GM13977 (cell line): ENCODE data around the gene COL26A1.
"Not testable (repeated sequence)": the region's sequence is repeated elsewhere in the genome, so short reads cannot be mapped to it uniquely, and the experiment has no call there.

Source experiments
- DNase-seq: peaks from one replicate; pipeline ENCODE4 v3.0.0; 2012; ENCODE audit warnings: low spot score
- in situ Hi-C: fragments of 300-500 bp; cut with MboI; formaldehyde crosslinking; loops from one replicate; pipeline ENCODE4 v1.12.0; 2022; ENCODE audit warnings: low sequenced_read_pairs, low pct_unique_long_range_greater_than_20kb, mixed read lengths, inconsistent platforms; ENCODE audit not compliant: unreplicated experiment
- TF ChIP-seq, protein P1 (sequence below): IDR thresholded peaks from 2 replicates; pipeline ENCODE4 v1.5.1; 2012; ENCODE audit warnings: mild to moderate bottlenecking, control low read depth; ENCODE audit not compliant: insufficient read depth; ENCODE audit errors: extremely low read depth, missing control alignments

The COL26A1 gene

DNA sequence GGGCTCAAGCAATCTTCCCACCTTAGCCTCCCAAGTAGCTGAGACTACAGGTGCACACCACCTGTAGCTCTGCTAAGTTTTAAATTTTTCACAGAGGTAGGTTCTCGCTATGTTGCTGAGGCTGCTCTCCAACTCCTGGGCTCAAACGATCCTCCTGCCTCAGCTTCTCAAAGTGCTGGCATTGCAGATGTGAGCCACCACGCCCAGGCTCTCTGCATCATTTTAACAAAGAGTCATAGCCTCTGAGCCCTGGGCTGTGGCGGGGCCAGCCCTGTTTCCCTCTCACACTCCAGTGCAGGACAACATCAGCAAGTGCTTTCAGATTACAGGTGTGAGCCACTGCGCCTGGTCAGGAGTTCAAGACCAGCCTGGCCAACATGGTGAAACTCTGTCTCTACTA is 102.5 kb downstream of the COL26A1 start:
- in situ Hi-C loops: no loop called here
- DNase-seq: no peak
- TF ChIP-seq, protein P1, sequence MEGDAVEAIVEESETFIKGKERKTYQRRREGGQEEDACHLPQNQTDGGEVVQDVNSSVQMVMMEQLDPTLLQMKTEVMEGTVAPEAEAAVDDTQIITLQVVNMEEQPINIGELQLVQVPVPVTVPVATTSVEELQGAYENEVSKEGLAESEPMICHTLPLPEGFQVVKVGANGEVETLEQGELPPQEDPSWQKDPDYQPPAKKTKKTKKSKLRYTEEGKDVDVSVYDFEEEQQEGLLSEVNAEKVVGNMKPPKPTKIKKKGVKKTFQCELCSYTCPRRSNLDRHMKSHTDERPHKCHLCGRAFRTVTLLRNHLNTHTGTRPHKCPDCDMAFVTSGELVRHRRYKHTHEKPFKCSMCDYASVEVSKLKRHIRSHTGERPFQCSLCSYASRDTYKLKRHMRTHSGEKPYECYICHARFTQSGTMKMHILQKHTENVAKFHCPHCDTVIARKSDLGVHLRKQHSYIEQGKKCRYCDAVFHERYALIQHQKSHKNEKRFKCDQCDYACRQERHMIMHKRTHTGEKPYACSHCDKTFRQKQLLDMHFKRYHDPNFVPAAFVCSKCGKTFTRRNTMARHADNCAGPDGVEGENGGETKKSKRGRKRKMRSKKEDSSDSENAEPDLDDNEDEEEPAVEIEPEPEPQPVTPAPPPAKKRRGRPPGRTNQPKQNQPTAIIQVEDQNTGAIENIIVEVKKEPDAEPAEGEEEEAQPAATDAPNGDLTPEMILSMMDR: no peak

DNA sequence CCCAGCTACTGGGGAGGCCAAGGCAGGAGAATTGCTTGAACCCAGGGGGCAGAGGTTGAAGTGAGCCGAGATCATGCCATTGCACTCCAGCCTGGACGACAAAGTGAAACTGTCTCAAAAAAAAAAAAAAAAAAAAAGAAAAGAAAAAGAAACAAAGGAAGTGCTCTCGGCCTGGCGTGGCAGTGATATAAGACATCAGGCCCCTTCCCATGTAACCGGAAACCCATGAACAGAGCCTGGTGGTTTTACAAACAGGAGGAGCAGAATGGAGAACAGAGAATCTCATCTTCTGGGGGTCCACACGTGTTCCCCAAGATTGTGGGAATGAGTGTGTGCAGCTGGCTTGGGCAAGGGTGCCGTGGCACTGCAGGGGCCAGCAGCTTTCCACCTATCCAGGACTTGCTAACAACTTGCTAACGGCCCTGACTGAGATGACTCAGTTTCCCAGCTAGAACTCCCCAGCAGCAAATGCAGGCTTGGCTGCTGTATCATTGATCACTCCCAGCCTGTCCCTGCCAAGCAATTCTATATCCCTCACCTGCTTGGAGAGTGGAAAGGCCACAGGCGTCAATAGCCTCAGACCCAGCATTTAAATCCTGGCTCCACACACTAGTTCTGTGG is 103.0 kb downstream of the COL26A1 start:
- no peak for DNase-seq
- TF ChIP-seq, protein P1: no peak
- in situ Hi-C loops: no loop called here

DNA sequence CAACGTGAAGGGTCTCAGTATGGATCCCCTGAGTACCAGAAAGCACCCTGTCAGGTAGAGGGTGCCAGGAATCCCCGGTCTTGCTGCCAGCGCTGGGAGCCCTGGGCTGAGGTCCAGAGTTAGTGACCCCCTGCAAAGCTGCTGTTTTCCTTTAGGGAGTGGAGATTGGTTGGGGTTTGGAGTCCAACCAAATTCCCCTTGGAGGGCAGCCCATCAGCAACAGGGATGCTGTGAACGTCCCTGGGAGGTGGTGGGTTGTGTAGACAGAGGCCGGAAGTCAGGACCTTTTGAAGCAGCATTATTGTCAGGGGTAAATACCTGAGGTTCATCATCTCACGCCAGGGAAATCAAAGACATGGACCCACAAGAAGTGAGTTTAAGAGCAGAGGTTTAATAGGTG is 104.2 kb downstream of the COL26A1 start:
- TF ChIP-seq, protein P1: no peak
- no peak for DNase-seq
- in situ Hi-C loops: no loop called here

DNA sequence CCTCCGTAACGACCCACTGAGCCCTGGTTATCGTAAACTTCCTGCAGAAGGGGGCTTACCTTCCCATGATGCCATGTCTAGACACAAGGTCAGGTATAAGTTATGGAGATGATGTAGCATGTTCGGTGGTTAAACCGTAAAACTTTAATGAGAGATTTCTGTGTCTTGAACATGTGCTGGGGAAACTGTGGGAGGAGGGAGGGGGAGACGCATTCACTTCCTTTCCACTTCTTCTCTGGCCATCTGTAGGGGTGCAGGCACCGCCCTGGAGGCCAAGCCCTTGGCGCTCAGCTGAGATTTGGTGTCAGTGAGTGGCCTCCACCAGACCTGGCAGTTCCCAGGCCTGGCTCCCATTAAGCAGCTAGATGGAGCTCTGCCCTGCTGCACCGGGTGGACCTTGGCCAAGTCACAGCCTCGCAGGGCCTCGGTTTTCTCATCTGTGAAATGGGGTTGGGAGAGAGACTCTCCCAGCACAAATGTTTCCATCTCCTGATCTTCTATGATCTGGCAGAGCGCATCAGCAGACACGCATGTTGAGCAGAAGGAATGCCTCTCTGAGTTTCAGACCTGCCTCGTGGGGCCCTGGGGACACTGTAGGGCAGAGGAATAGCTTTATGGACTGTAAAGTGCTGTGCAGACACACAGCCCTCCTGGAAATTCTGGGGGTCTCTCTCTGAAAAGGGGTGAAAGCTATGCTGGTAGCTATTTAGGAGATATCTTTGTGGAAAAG is 106.0 kb downstream of the COL26A1 start:
- DNase-seq: no peak
- TF ChIP-seq, protein P1: no peak
- in situ Hi-C loops: no loop called here

DNA sequence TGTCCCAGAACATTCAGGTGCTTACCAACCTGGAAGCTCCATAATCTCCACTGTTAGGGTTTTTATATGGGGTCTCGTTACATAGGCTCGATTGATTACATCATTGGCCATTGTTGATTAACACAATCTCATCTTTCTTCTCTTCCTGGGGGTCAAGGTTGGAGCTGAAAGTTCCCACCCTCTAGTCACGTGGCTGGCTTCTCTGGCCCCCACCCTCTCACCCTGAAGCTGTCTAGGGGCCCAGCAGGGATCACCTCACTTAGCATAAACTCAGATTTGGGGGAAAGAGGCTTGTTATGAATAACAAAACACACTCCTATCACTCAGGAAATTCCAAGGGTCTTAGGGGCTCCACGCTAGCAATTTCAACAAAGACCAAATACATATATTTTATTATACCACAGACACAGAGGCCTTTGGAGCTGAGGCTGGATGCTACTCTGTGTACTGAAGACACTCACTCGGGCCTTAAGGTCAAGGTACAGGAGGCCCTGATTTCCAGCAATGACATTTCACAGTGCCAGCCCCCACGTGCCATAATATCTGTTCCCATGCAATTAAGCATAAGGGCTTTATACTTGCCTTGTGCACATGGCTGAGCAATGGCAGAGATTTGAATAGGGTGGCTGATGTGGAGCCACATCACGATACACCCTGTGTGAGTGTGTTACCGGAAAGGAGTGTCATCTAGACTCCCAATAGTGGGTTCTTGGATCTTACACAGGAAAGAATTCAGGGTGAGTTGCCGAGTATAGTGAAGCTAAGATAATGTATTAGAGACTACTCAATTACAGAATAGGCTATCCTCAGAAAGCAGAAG is 108.2 kb downstream of the COL26A1 start:
- in situ Hi-C loops: no loop called here
- DNase-seq: no peak
- TF ChIP-seq, protein P1: no peak

DNA sequence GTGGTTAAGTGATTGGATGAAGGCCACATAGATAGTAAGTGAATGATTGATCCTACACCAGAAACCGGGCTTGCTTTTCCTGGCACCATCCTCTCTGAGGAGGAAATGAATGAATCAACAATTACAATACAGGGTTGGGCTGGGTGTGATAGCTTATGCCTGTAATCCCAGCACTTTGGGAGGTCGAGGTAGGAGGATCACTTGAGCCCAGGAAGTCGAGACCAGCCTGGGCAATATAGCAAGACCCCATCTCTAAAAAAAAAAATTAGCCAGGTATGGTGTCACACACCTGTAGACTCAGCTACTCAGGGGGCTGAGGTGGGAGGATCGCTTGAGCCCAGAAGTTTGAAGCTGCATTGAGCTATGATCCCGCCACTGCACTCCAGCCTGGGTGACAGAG is 111.5 kb downstream of the COL26A1 start:
- TF ChIP-seq, protein P1: no peak
- DNase-seq: no peak
- in situ Hi-C loops: no loop called here

DNA sequence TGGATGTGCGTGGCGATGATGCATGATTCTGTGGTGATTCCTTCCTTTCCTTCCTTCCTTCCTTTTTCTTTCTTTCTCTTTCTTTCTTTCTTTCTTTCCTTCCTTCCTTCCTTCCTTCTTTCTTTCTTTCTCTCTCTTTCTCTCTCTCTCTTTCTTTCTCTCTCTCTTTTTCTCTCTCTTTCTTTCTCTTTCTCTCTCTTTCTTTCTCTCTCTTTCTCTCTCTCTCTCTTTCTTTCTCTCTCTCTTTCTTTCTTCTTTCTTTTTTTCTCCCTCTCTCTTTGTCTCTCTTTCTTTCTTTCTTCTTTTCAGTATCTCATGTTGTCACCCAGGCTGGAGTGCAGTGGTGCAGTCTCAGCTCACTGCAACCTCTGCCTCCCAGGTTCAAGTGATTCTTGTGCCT is 113.0 kb downstream of the COL26A1 start:
- in situ Hi-C loops, DNase-seq: not testable (repeated sequence)
